IMR-90 (cell line): Measurements from ENCODE around the gene KRTAP12-2. TPM values are rescaled to one million over a fixed set of nuclear protein-coding genes. Genes with fewer than 3 reads are reported as not detected.

Source experiments
- ATAC-seq: fragments of 200-7000 bp; cut with Tn5 transposase; 2 replicates; pipeline ENCODE4 v1.9.1; 2020; ENCODE audit warnings: low read depth, mild to moderate bottlenecking, moderate library complexity
- BruUV-seq: library from RNA; stranded (reverse); fragments of 400-500 nt; replicated peaks from 2 replicates; lab custom pipeline; 2021; lab: Mats Ljungman, UMichigan
- CTCF ChIA-PET: fragments of 300-600 bp; formaldehyde crosslinking; extraction: SDS; loops from one replicate; lab custom pipeline; 2021; ENCODE audit warnings: antibody characterized with exemption; lab: Yijun Ruan, JAX
- POLR2A ChIA-PET: fragments of 300-600 bp; sonication (Branson Sonifier 250); formaldehyde crosslinking; loops from one replicate; lab custom pipeline; 2022; ENCODE audit warnings: antibody characterized with exemption; ENCODE audit not compliant: unreplicated experiment; lab: Charles Lee
- DNase-seq: peaks from one replicate; pipeline ENCODE4 v3.0.0; 2013
- H2AFZ ChIP-seq: replicated peaks from 2 replicates; pipeline ENCODE3; 2013; ENCODE audit warnings: low read length, mild to moderate bottlenecking; ENCODE audit not compliant: poor library complexity
- H2AK5ac ChIP-seq: 2 replicates; pipeline ENCODE4 v1.6.1; 2013; ENCODE audit warnings: low read depth, low read length, inconsistent platforms
- H2AK9ac ChIP-seq: replicated peaks from 2 replicates; pipeline ENCODE3; 2013; ENCODE audit warnings: mild to moderate bottlenecking, low read depth, low read length, moderate library complexity; ENCODE audit not compliant: poor library complexity
- H2BK120ac ChIP-seq: 2 replicates; pipeline ENCODE4 v1.6.1; 2013; ENCODE audit warnings: low read depth, low read length, inconsistent platforms
- H2BK15ac ChIP-seq: 3 replicates; pipeline ENCODE4 v1.6.1; 2013; ENCODE audit warnings: low read depth, low read length, inconsistent platforms
- H2BK20ac ChIP-seq: 2 replicates; pipeline ENCODE4 v1.6.1; 2013; ENCODE audit warnings: low read depth, mild to moderate bottlenecking, inconsistent platforms, low read length, moderate library complexity
- H2BK5ac ChIP-seq: 2 replicates; pipeline ENCODE4 v1.6.1; 2013; ENCODE audit warnings: mild to moderate bottlenecking, low read depth, low read length, inconsistent platforms; ENCODE audit not compliant: poor library complexity, severe bottlenecking
- H3K14ac ChIP-seq: replicated peaks from 2 replicates; pipeline ENCODE4 v1.6.1; 2013; ENCODE audit warnings: low read depth, low read length, inconsistent platforms
- H3K18ac ChIP-seq: 2 replicates; pipeline ENCODE4 v1.6.1; 2013; ENCODE audit warnings: low read depth, low read length, control low read depth
- H3K23ac ChIP-seq: 2 replicates; pipeline ENCODE4 v1.6.1; 2013; ENCODE audit warnings: low read depth, low read length, inconsistent platforms
- H3K27ac ChIP-seq: 2 replicates; pipeline ENCODE4 v1.5.1; 2013; ENCODE audit warnings: mild to moderate bottlenecking, control low read depth, low read length; ENCODE audit not compliant: insufficient read depth
- H3K27me3 ChIP-seq: 2 replicates; pipeline ENCODE4 v1.6.1; 2013; ENCODE audit warnings: low read length; ENCODE audit not compliant: control insufficient read depth, insufficient read depth
- H3K36me3 ChIP-seq: 2 replicates; pipeline ENCODE4 v1.6.1; 2013; ENCODE audit warnings: low read length, mixed read lengths; ENCODE audit not compliant: control insufficient read depth, insufficient read depth
- H3K4ac ChIP-seq: 2 replicates; pipeline ENCODE4 v1.6.1; 2013; ENCODE audit warnings: low read depth, low read length, inconsistent platforms
- H3K4me1 ChIP-seq: 2 replicates; pipeline ENCODE4 v1.6.1; 2013; ENCODE audit warnings: low read length, mixed read lengths; ENCODE audit not compliant: control insufficient read depth, insufficient read depth
- H3K4me2 ChIP-seq: 2 replicates; pipeline ENCODE4 v1.6.1; 2013; ENCODE audit warnings: low read depth, mild to moderate bottlenecking, control low read depth, low read length, moderate library complexity
- H3K4me3 ChIP-seq: 2 replicates; pipeline ENCODE4 v1.5.1; 2013; ENCODE audit warnings: low read depth, mild to moderate bottlenecking, control low read depth, low read length, moderate library complexity; ENCODE audit not compliant: insufficient read depth
- H3K56ac ChIP-seq: 2 replicates; pipeline ENCODE4 v1.6.1; 2013; ENCODE audit warnings: low read length, inconsistent platforms; ENCODE audit not compliant: insufficient read depth; ENCODE audit errors: extremely low read depth
- H3K79me1 ChIP-seq, 2 experiments: 2 replicates each; pipeline ENCODE4 v1.6.1; 2013; ENCODE audit warnings: low read length in 2 of 2, inconsistent platforms in 1 of 2, low read depth in 1 of 2
- H3K9ac ChIP-seq: 2 replicates; pipeline ENCODE4 v1.6.1; 2013; ENCODE audit warnings: low read depth, low read length, control low read depth
- H3K9me1 ChIP-seq: 2 replicates; pipeline ENCODE4 v1.6.1; 2013; ENCODE audit warnings: low read length, inconsistent platforms; ENCODE audit not compliant: insufficient read depth
- H3K9me3 ChIP-seq: 2 replicates; pipeline ENCODE4 v1.6.1; 2013; ENCODE audit warnings: low read length; ENCODE audit not compliant: control insufficient read depth, insufficient read depth
- H4K20me1 ChIP-seq: 2 replicates; pipeline ENCODE4 v1.6.1; 2013; ENCODE audit warnings: low read length, inconsistent platforms; ENCODE audit not compliant: insufficient read depth
- H4K5ac ChIP-seq: 2 replicates; pipeline ENCODE4 v1.6.1; 2013; ENCODE audit warnings: mild to moderate bottlenecking, low read depth, low read length, control low read depth
- H4K8ac ChIP-seq, 2 experiments: 2 replicates each; pipeline ENCODE4 v1.6.1; 2013; ENCODE audit warnings: low read depth in 2 of 2, low read length in 2 of 2, control low read depth in 1 of 2, inconsistent platforms in 1 of 2
- H4K91ac ChIP-seq: 2 replicates; pipeline ENCODE4 v1.6.1; 2013; ENCODE audit warnings: low read depth, low read length, inconsistent platforms; ENCODE audit not compliant: insufficient read depth
- BHLHE40 ChIP-seq: fragments of 150-350 bp; IDR thresholded peaks from 2 replicates; pipeline ENCODE4 v1.6.1; 2016; ENCODE audit warnings: mild to moderate bottlenecking, low read depth, low read length
- CEBPB ChIP-seq: IDR thresholded peaks from 2 replicates; pipeline ENCODE4 v1.6.1; 2012; ENCODE audit warnings: low read depth, low read length, improper control_type of control experiment
- CHD1 ChIP-seq: IDR thresholded peaks from 2 replicates; pipeline ENCODE4 v1.6.1; 2012; ENCODE audit warnings: low read depth, low read length, improper control_type of control experiment
- CTCF ChIP-seq: conservative IDR thresholded peaks from 2 replicates; pipeline ENCODE4 v1.5.1; 2012; ENCODE audit warnings: mild to moderate bottlenecking, low read depth, low read length, improper control_type of control experiment
- ELK1 ChIP-seq: fragments of 150-350 bp; IDR thresholded peaks from 2 replicates; pipeline ENCODE4 v1.6.1; 2016; ENCODE audit warnings: low read depth, mild to moderate bottlenecking, low read length, moderate library complexity, borderline replicate concordance
- FOS ChIP-seq: fragments of 150-350 bp; IDR thresholded peaks from 2 replicates; pipeline ENCODE4 v1.6.1; 2016; ENCODE audit warnings: low read depth, low read length
- MAFK ChIP-seq: IDR thresholded peaks from 2 replicates; pipeline ENCODE4 v1.6.1; 2012; ENCODE audit warnings: low read depth, low read length, improper control_type of control experiment
- MAZ ChIP-seq: IDR thresholded peaks from 2 replicates; pipeline ENCODE4 v1.6.1; 2012; ENCODE audit warnings: low read depth, mild to moderate bottlenecking, low read length, improper control_type of control experiment, moderate library complexity, borderline replicate concordance
- MXI1 ChIP-seq: IDR thresholded peaks from 2 replicates; pipeline ENCODE4 v1.6.1; 2012; ENCODE audit warnings: low read depth, mild to moderate bottlenecking, low read length, moderate library complexity, borderline replicate concordance
- NFE2L2 ChIP-seq: fragments of 150-350 bp; IDR thresholded peaks from 2 replicates; pipeline ENCODE4 v1.6.1; 2016; ENCODE audit warnings: low read depth, mild to moderate bottlenecking, low read length
- POLR2A ChIP-seq: IDR thresholded peaks from 2 replicates; pipeline ENCODE4 v1.6.1; 2012; ENCODE audit warnings: mild to moderate bottlenecking, low read depth, low read length
- RAD21 ChIP-seq: IDR thresholded peaks from 2 replicates; pipeline ENCODE4 v1.6.1; 2012; ENCODE audit warnings: low read length, improper control_type of control experiment
- RCOR1 ChIP-seq: IDR thresholded peaks from 2 replicates; pipeline ENCODE4 v1.6.1; 2012; ENCODE audit warnings: mild to moderate bottlenecking, low read length, improper control_type of control experiment; ENCODE audit not compliant: insufficient replicate concordance
- RFX5 ChIP-seq: IDR thresholded peaks from 2 replicates; pipeline ENCODE4 v1.8.0; 2012; ENCODE audit warnings: low read depth, mild to moderate bottlenecking, low read length, moderate library complexity
- SMC3 ChIP-seq: fragments of 150-350 bp; IDR thresholded peaks from 2 replicates; pipeline ENCODE4 v1.6.1; 2016; ENCODE audit warnings: low read depth, mild to moderate bottlenecking, antibody characterized with exemption, low read length, moderate library complexity
- WGBS, 2 experiments: methylation state at CpG; one replicate each; pipeline versions ENCODE4 v1.1.5 to v1.1.7; 2013; ENCODE audit warnings: missing lambda C conversion rate in 2 of 2; ENCODE audit not compliant: insufficient read length in 1 of 2; ENCODE audit errors: extremely low coverage in 2 of 2; 5-methylcytosine and 5-hydroxymethylcytosine counted together
- dilution Hi-C: fragments of 300-500 bp; cut with HindIII; formaldehyde crosslinking; loops from one replicate; pipeline ENCODE4 v1.14.3; 2018; ENCODE audit warnings: low sequenced_read_pairs; ENCODE audit not compliant: unreplicated experiment
- in situ Hi-C: fragments of 300-500 bp; cut with MboI; formaldehyde crosslinking; loops from 3 replicates; pipeline ENCODE4 v1.14.3; 2019; ENCODE audit warnings: low sequenced_read_pairs, inconsistent platforms, mixed read lengths
- intact Hi-C: fragments of 100-400 bp; cut with micrococcal nuclease; formaldehyde crosslinking; loops from 2 replicates; pipeline ENCODE4 v1.10.0; 2022
- polyA plus RNA-seq, 3 experiments: library from polyadenylated mRNA; depleted of rRNA; stranded (reverse); fragments of >200 nt; gene quantifications; 2 replicates each; pipeline ENCODE4 v1.2.3, GENCODE V29; 2012; ENCODE audit warnings: low replicate concordance in 1 of 3
- total RNA-seq: library from RNA; depleted of rRNA; stranded (reverse); fragments of >200 nt; gene quantifications from 2 replicates; pipeline ENCODE4 v1.2.3, GENCODE V29; 2012
- TF ChIP-seq, protein P1 (sequence below): fragments of 150-350 bp; IDR thresholded peaks from 2 replicates; pipeline ENCODE4 v1.6.1; 2017; ENCODE audit warnings: mild to moderate bottlenecking, antibody characterized with exemption, low read length, low read depth

The KRTAP12-2 gene
- total and polyA plus RNA-seq, 2 of the 4 experiments (the other 2 are of a cell fraction): not detected

GRCh38 chr21:44710756-44711326, 44.1 kb upstream of the KRTAP12-2 start:
- no peak overlapping the region for H3K56ac ChIP-seq
- H2BK15ac ChIP-seq: no peak overlapping the region
- H3K79me1 ChIP-seq: no peaks in the 10 kb centered on the region
- H3K18ac ChIP-seq: no peak overlapping the region
- H4K5ac ChIP-seq: no peak overlapping the region
- no peak for TF ChIP-seq RAD21
- TF ChIP-seq, protein P1, sequence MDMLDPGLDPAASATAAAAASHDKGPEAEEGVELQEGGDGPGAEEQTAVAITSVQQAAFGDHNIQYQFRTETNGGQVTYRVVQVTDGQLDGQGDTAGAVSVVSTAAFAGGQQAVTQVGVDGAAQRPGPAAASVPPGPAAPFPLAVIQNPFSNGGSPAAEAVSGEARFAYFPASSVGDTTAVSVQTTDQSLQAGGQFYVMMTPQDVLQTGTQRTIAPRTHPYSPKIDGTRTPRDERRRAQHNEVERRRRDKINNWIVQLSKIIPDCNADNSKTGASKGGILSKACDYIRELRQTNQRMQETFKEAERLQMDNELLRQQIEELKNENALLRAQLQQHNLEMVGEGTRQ: no peak
- no peak for TF ChIP-seq CHD1
- TF ChIP-seq BHLHE40: no peak
- no peak for TF ChIP-seq SMC3
- no peak for TF ChIP-seq CEBPB
- TF ChIP-seq CTCF: no peak
- TF ChIP-seq POLR2A: no peak
- TF ChIP-seq MAFK: no peak
- TF ChIP-seq RFX5: no peak
- no peak for TF ChIP-seq ELK1
- no peak for TF ChIP-seq RCOR1
- TF ChIP-seq NFE2L2: no peak
- no peak for TF ChIP-seq FOS
- no peak for TF ChIP-seq MAZ
- TF ChIP-seq MXI1: no peak
- H3K9me1 ChIP-seq: no peaks in the 10 kb centered on the region
- H2AK5ac ChIP-seq: no peak overlapping the region
- ATAC-seq: no peak
- peaks cover 6% of the 10 kb centered on the region; the same call in 1 of the 2 replicates for H3K9me3 ChIP-seq
- no peak overlapping the region for H3K9ac ChIP-seq
- dilution Hi-C loops (no loop called here), intact Hi-C loops (loop anchor here (10.0 kb wide), 1 partner anchor 56 kb away; the partner anchor contains the start of genes KRTAP12-3 and KRTAP12-4), in situ Hi-C loops (no loop called here)
- BruUV-seq: no TSS peak
- no peak overlapping the region for H3K4me3 ChIP-seq
- no peak overlapping the region for H4K8ac ChIP-seq
- ChIA-PET POLR2A (no interaction called here), CTCF (interaction anchor here (0.6 kb wide), 1 partner anchor 9 kb away, joined by 5 read pairs; no protein-coding TSS in a partner anchor)
- no peak overlapping the region for H3K4me2 ChIP-seq
- H2AK9ac ChIP-seq: no peak overlapping the region
- no peak overlapping the region for H2BK120ac ChIP-seq
- H3K23ac ChIP-seq: no peak overlapping the region
- DNase-seq: no peak
- H3K4me1 ChIP-seq: peaks cover 1% of the 10 kb centered on the region; the same call in 1 of the 2 replicates
- no peaks in the 10 kb centered on the region for H4K20me1 ChIP-seq
- H4K91ac ChIP-seq: no peak overlapping the region
- H3K27me3 ChIP-seq: peaks cover 86% of the 10 kb centered on the region
- WGBS, 2 experiments: 0% methylated on average over 6 of the region's 20 CpGs; no CpG with 5 or more reads in 1 of the 2 experiments
- H2BK20ac ChIP-seq: no peak overlapping the region
- H2AFZ ChIP-seq: no peak overlapping the region
- H3K4ac ChIP-seq: no peak overlapping the region
- H2BK5ac ChIP-seq: no peak overlapping the region
- H3K14ac ChIP-seq: no peak overlapping the region
- no peak overlapping the region for H3K27ac ChIP-seq
- no peaks in the 10 kb centered on the region for H3K36me3 ChIP-seq
